Measurements from ENCODE around the gene FPR1. TPM values are rescaled to one million over a fixed set of nuclear protein-coding genes. Genes with fewer than 3 reads are reported as not detected.
A peak's percentile ranks its signal among the peaks of the same experiment; 100 is the strongest.

Gene FPR1
- polyA plus RNA-seq, 3 donors: 372 to 1,265 (median 991) TPM

- no peaks in the 10 kb centered on the region for H3K36me3 ChIP-seq (replicated peaks in 1 of 2; ENCODE audit: control insufficient read depth in 1 of 2, insufficient read depth in 2 of 2, low read length in 2 of 2)
- no peak overlapping the region for H3K27ac ChIP-seq (ENCODE audit: low read depth in 1 of 2, low read length in 2 of 2)
- peaks cover 8 to 17% of the 10 kb centered on the region in 2 donors for H3K36me3 Mint-ChIP-seq
- H3K4me1 Mint-ChIP-seq: peaks cover 14% of the 10 kb centered on the region
- no peak for DNase-seq
- peak overlapping the region in 1 of 2 donors; percentile 85 for H3K4me3 Mint-ChIP-seq
- H3K27me3 ChIP-seq (ENCODE audit: control insufficient read depth in 2 of 2, insufficient read depth in 2 of 2, low read length in 2 of 2): peaks cover 65 to 78% of the 10 kb centered on the region in 2 donors
- 5% methylated on average over 77 of the region's 83 CpGs for WGBS (ENCODE audit: insufficient coverage)
- TF ChIP-seq CTCF (IDR thresholded peaks at IDR 0.05): no peak
- H3K9me3 ChIP-seq (replicated peaks in 1 of 2; ENCODE audit: control insufficient read depth in 1 of 2, insufficient read depth in 1 of 2, low read length in 2 of 2): no peaks in the 10 kb centered on the region
- H3K9ac ChIP-seq (ENCODE audit: insufficient read depth, low read length, poor library complexity, severe bottlenecking): no peak overlapping the region
- H3K9me3 Mint-ChIP-seq: peaks cover 8 to 32% (median 13%) of the 10 kb centered on the region in 7 donors
- peak overlapping the region; percentile 38 for H2AFZ ChIP-seq (ENCODE audit: insufficient read depth, low read depth, low read length, poor library complexity, severe bottlenecking)
- H3K4me3 ChIP-seq (replicated peaks in 1 of 3; ENCODE audit: low read depth in 2 of 3, low read length in 3 of 3): peak overlapping the region in 1 of 3 experiments; percentile 48
- H3K27ac Mint-ChIP-seq: peak overlapping the region in 1 of 7 donors; percentile 83
- no peaks in the 10 kb centered on the region for H3K79me2 ChIP-seq (ENCODE audit: insufficient read depth, low read length)
- peak overlapping the region; percentile 40 for H3K4me2 ChIP-seq (replicated peaks; ENCODE audit: extremely low read depth, low read length, poor library complexity, severe bottlenecking)
- H4K20me1 ChIP-seq (ENCODE audit: insufficient read depth, low read length): no peaks in the 10 kb centered on the region
- intact Hi-C loops (cut with micrococcal nuclease): no loop called here
- peaks cover 63 to 74% (median 74%) of the 10 kb centered on the region in 3 donors for H3K27me3 Mint-ChIP-seq (ENCODE audit: low read depth in 3 of 3)
- peaks cover 0 to 12% of the 10 kb centered on the region in 2 donors for H3K4me1 ChIP-seq (ENCODE audit: control insufficient read depth in 1 of 2, insufficient read depth in 2 of 2, low read length in 2 of 2)
These were observed 32.3 kb downstream of the FPR1 start for GRCh38 chr19:51719251-51719988.

GRCh38 chr19:51716925-51717324 is 34.8 kb downstream of the FPR1 start:
- Histone ChIP-seq H3K9ac (ENCODE audit: insufficient read depth, low read length, poor library complexity, severe bottlenecking) (no peak overlapping the region), H3K27ac (ENCODE audit: low read depth in 1 of 2, low read length in 2 of 2) (no peak overlapping the region), H4K20me1 (ENCODE audit: insufficient read depth, low read length) (no peaks in the 10 kb centered on the region), H3K4me3 (replicated peaks in 1 of 3; ENCODE audit: low read depth in 2 of 3, low read length in 3 of 3) (no peak overlapping the region), H3K4me1 (ENCODE audit: control insufficient read depth in 1 of 2, insufficient read depth in 2 of 2, low read length in 2 of 2) (peaks cover 14 to 27% of the 10 kb centered on the region in 2 donors), H3K79me2 (ENCODE audit: insufficient read depth, low read length) (no peaks in the 10 kb centered on the region), H3K4me2 (replicated peaks; ENCODE audit: extremely low read depth, low read length, poor library complexity, severe bottlenecking) (no peak overlapping the region), H3K9me3 (replicated peaks in 1 of 2; ENCODE audit: control insufficient read depth in 1 of 2, insufficient read depth in 1 of 2, low read length in 2 of 2) (no peaks in the 10 kb centered on the region), H3K27me3 (ENCODE audit: control insufficient read depth in 2 of 2, insufficient read depth in 2 of 2, low read length in 2 of 2) (peaks cover 46 to 53% of the 10 kb centered on the region in 2 donors), H3K36me3 (replicated peaks in 1 of 2; ENCODE audit: control insufficient read depth in 1 of 2, insufficient read depth in 2 of 2, low read length in 2 of 2) (no peaks in the 10 kb centered on the region), H2AFZ (ENCODE audit: insufficient read depth, low read depth, low read length, poor library complexity, severe bottlenecking) (no peak overlapping the region)
- Mint-ChIP-seq H3K4me3 (peak overlapping the region in 1 of 2 donors; percentile 36), H3K36me3 (peaks cover 8 to 15% of the 10 kb centered on the region in 2 donors), H3K4me1 (peaks cover 27% of the 10 kb centered on the region), H3K9me3 (peaks cover 5 to 31% (median 13%) of the 10 kb centered on the region in 7 donors), H3K27me3 (ENCODE audit: low read depth in 3 of 3) (peaks cover 52 to 66% (median 54%) of the 10 kb centered on the region in 3 donors), H3K27ac (no peak overlapping the region)
- no peak for DNase-seq
- intact Hi-C loops (cut with micrococcal nuclease): no loop called here
- WGBS (ENCODE audit: insufficient coverage): 94% methylated on average over 6 of the region's 11 CpGs
- TF ChIP-seq CTCF (IDR thresholded peaks at IDR 0.05): no peak
